GM12878 (cell line): Measurements from ENCODE around the gene SLC4A2.
A peak's percentile ranks its signal among the peaks of the same experiment; 100 is the strongest.

ENCODE experiments used
- CTCF ChIP-seq, 3 experiments: IDR thresholded peaks in 2 of 3; conservative IDR thresholded peaks in 1 of 3; 2 replicates each; pipeline ENCODE4 v1.5.1; 2011; ENCODE audit warnings: low read depth in 3 of 3, low read length in 3 of 3, mild to moderate bottlenecking in 3 of 3, control low read depth in 2 of 3, moderate library complexity in 2 of 3, inconsistent platforms in 1 of 3, mixed read lengths in 1 of 3; ENCODE audit not compliant: control insufficient read depth in 2 of 3, insufficient read depth in 1 of 3; ENCODE audit errors: extremely low read depth in 1 of 3
- HDGF ChIP-seq: fragments of 450-650 bp; IDR thresholded peaks from 2 replicates; pipeline ENCODE4 v1.6.1; 2016; ENCODE audit warnings: antibody characterized with exemption
- MXI1 ChIP-seq: fragments of 150-350 bp; IDR thresholded peaks from 2 replicates; pipeline ENCODE4 v1.6.1; 2011; ENCODE audit warnings: low read depth, mild to moderate bottlenecking, inconsistent platforms, low read length, improper control_type of control experiment
- TAF1 ChIP-seq: IDR thresholded peaks from 2 replicates; pipeline ENCODE4 v1.6.1; 2011; ENCODE audit warnings: mild to moderate bottlenecking, low read depth, low read length, borderline replicate concordance

DNA sequence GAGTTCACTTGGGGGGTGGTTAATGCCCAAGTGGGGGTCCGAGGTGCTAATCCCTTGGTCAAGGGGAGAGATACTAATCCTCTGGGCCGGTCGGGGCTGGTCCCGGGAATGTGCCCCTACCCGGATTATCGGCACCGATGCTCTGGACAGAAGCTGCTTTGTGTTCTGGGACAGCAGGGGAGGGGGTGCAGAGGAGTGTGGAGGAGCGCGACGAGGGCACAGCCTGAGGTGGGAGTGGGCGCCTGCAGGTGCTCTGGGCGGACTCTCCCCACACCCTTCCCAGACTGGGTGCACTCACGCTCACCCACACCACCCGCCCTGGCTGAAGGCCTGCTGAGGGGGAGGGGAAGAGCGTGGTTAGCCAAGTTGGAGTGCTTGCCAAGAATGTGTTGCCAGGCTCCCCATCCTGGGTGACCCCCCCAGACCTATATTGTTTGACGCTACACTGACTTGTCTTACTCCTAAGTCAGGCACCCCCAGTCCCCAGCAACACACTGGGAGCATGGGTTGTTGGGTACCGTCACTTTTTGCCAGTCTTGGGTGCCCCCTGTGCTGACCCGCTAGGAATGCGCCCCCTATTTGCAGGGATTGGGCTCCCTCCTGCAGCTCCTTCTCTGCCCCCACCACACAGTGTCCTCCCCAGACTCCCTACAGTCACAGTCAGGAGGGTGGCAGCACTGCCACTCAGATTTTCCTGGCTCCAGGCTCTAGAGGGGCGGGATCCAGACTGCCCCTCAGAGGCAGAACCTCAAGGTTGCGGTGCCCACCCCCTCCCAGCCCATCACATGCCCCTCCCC, 1.2 kb downstream of the SLC4A2 start:
- TF ChIP-seq MXI1: no peak
- no peak for TF ChIP-seq TAF1
- TF ChIP-seq CTCF (IDR thresholded peaks at IDR 0.05 in 2 of 3, conservative IDR thresholded peaks at IDR 0.05 in 1 of 3; ENCODE audit: control insufficient read depth in 2 of 3, extremely low read depth in 1 of 3, insufficient read depth in 1 of 3, low read depth in 3 of 3, low read length in 3 of 3): peak in 1 of 3 experiments; percentile 6; a peak in 1 of 6 replicates
- no peak for TF ChIP-seq HDGF
